Keratinocyte (primary cell): ENCODE measurements around the gene TMIGD2.

Experiments
- EZH2 ChIP-seq: IDR thresholded peaks from one replicate; pipeline ENCODE4 v1.6.1; 2012; ENCODE audit warnings: inconsistent platforms, mild to moderate bottlenecking, low read length, moderate library complexity
- TF ChIP-seq, protein P1 (sequence below), 3 experiments: IDR thresholded peaks in 1 of 3; conservative IDR thresholded peaks in 1 of 3; optimal IDR thresholded peaks in 1 of 3; 2 replicates in 2 of 3; 3 replicates in 1 of 3; pipeline versions ENCODE3 to v1.5.1; 2011; ENCODE audit warnings: low read length in 3 of 3, mild to moderate bottlenecking in 3 of 3, moderate library complexity in 2 of 3, control low read depth in 1 of 3, inconsistent platforms in 1 of 3; ENCODE audit not compliant: insufficient read depth in 2 of 3; ENCODE audit errors: extremely low read depth in 1 of 3

DNA sequence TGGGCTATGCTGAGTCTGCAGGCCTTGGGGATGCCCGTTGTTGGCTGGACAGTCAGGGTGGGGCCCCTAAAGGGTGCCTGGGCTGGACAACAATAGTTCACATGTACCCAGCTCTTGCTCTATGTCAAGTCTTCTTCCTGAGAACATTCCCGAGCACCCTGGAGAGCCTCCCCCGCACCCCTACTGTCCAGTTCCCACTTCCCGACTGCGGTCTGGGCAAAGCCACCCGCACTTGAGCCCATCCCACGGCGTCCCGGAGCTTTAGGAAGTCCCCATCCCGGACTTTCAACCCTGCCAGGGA, 40.1 kb upstream of the TMIGD2 start:
- TF ChIP-seq, protein P1, sequence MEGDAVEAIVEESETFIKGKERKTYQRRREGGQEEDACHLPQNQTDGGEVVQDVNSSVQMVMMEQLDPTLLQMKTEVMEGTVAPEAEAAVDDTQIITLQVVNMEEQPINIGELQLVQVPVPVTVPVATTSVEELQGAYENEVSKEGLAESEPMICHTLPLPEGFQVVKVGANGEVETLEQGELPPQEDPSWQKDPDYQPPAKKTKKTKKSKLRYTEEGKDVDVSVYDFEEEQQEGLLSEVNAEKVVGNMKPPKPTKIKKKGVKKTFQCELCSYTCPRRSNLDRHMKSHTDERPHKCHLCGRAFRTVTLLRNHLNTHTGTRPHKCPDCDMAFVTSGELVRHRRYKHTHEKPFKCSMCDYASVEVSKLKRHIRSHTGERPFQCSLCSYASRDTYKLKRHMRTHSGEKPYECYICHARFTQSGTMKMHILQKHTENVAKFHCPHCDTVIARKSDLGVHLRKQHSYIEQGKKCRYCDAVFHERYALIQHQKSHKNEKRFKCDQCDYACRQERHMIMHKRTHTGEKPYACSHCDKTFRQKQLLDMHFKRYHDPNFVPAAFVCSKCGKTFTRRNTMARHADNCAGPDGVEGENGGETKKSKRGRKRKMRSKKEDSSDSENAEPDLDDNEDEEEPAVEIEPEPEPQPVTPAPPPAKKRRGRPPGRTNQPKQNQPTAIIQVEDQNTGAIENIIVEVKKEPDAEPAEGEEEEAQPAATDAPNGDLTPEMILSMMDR (optimal IDR thresholded peaks at IDR 0.05 in 1 of 3, IDR thresholded peaks at IDR 0.05 in 1 of 3, conservative IDR thresholded peaks at IDR 0.05 in 1 of 3; ENCODE audit: extremely low read depth in 1 of 3, insufficient read depth in 2 of 3, low read length in 3 of 3): no peak
- TF ChIP-seq EZH2: no peak
